AG10803 (cell line): ENCODE measurements around the gene CAST.

Experiments
- DNase-seq: peaks from one replicate; pipeline ENCODE4 v3.0.0; 2010; ENCODE audit warnings: low read depth
- H3K4me3 ChIP-seq: 2 replicates; pipeline ENCODE4 v1.5.1; 2011; ENCODE audit warnings: mild to moderate bottlenecking, low read length, control low read depth
- CTCF ChIP-seq: conservative IDR thresholded peaks from 2 replicates; pipeline ENCODE4 v1.5.1; 2011; ENCODE audit warnings: mild to moderate bottlenecking, low read length, control low read depth, inconsistent platforms

The CAST gene

GRCh38 chr5:96642281-96642640 is 19.9 kb upstream of the CAST start:
- TF ChIP-seq CTCF, result no peak
- DNase-seq, result no peak
- no peak overlapping the region for H3K4me3 ChIP-seq

- DNase-seq, result no peak
- no peak overlapping the region for H3K4me3 ChIP-seq
- TF ChIP-seq CTCF, result no peak
These were observed 17.1 kb upstream of the CAST start for GRCh38 chr5:96645091-96645490.

- TF ChIP-seq CTCF, result no peak
- no peak overlapping the region for H3K4me3 ChIP-seq
- no peak for DNase-seq
These were observed 14.2 kb upstream of the CAST start for GRCh38 chr5:96648023-96648422.

GRCh38 chr5:96648593-96648992 is 13.6 kb upstream of the CAST start:
- no peak overlapping the region for H3K4me3 ChIP-seq
- peak; percentile 82 for DNase-seq
- no peak for TF ChIP-seq CTCF

GRCh38 chr5:96649251-96649662 is 12.9 kb upstream of the CAST start:
- DNase-seq, result peak; percentile 68
- no peak for TF ChIP-seq CTCF
- H3K4me3 ChIP-seq, result no peak overlapping the region

GRCh38 chr5:96649681-96650540 is 12.3 kb upstream of the CAST start:
- TF ChIP-seq CTCF, result no peak
- H3K4me3 ChIP-seq, result no peak overlapping the region
- peak; percentile 27 for DNase-seq

GRCh38 chr5:96651047-96651446 is 11.1 kb upstream of the CAST start:
- TF ChIP-seq CTCF, result no peak
- H3K4me3 ChIP-seq, result no peak overlapping the region
- DNase-seq, result no peak
